GM21576 (cell line): ENCODE data around the gene PAXIP1.
"Not testable (repeated sequence)": the region's sequence is repeated elsewhere in the genome, so short reads cannot be mapped to it uniquely, and the experiment has no call there.

Experiments used
- ATAC-seq: cut with Tn5 transposase; IDR thresholded peaks from one replicate; pipeline ENCODE4 v1.9.1; 2021; ENCODE audit warnings: mild to moderate bottlenecking, moderate library complexity; ENCODE audit not compliant: unreplicated experiment

Gene PAXIP1

DNA sequence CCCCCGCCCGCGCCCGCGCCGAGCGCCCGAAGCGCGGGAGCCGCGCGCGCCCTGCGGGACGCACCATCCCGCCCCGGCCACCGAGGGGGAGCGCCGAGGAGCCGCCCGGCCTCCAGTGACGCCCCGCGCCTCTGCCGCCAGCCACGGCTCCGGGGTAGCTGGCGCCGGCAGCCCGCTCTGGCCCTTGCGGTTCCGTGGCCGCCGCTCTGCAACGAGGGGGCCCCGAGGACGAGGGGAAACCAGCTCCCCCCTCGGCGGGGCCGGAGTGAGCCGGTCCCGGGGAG lies at the start of gene PAXIP1:
TSS of gene PAXIP1 (minus strand) at position 33 of the 284 bp plus-strand sequence. CDS start 195 bp downstream, outside the sequence.
- ATAC-seq, result peak; percentile 53

GRCh38 chr7:155051355-155051754 lies 48.4 kb upstream of the PAXIP1 start:
- ATAC-seq, result no peak

GRCh38 chr7:155048006-155048405 lies 45.1 kb upstream of the PAXIP1 start:
- no peak for ATAC-seq

- ATAC-seq, result no peak
These were observed 40.8 kb upstream of the PAXIP1 start for GRCh38 chr7:155043756-155044155.

DNA sequence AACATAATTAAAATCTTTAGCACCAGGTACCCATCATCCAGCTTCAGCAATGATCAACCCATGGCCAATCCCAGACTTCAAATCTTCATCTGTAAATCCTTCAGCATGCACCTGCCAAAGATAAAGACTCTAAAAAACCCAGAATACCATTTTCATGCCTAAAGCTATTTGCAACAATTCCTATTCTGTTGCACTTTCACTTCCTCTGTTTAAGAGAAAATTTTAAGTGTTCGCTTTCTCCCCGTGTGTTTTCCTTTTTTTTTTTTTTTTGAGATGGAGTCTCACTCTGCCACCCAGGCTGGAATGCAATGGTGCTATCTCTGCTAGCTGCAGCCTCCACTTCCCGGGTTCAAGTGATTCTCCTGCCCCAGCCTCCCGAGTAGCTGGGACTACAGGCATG lies 35.4 kb upstream of the PAXIP1 start:
- no peak for ATAC-seq

DNA sequence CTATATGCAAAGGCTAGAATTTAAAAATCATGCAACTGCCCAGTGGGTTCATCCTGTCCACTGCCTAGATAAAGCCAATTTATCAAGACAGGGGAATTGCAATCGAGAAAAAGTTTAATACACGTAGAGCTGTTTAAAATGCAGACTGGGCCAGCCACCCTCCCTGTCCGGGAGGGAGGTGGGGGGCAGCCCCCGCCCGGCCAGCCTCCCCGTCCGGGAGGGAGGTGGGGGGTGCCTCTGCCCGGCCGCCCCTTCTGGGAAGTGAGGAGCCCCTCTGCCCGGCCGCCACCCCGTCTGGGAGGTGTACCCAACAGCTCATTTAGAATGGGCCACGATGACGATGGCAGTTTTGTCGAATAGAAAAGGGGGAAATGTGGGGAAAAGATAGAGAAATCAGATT lies 31.6 kb upstream of the PAXIP1 start:
- ATAC-seq, result not testable (repeated sequence)

DNA sequence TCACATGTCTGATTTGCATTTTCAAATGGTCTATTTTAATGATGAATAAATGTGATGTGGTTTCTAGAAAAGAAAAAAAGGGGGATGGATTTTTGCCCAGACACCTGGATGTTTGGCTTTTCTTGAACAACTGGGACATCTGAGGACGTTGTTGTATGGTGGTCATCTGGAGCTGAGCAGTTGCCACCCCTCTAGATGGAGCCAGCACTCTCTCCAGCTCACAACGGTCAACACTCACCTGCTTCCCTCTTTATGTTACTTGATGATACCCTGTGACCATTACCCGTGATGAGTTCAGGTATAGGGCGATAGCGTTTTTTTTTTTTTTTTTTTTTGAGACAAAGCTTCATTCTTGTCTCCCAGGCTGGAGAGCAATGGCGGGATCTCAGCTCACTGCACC lies 30.1 kb upstream of the PAXIP1 start:
- no peak for ATAC-seq

- no peak for ATAC-seq
These were observed 25.0 kb upstream of the PAXIP1 start for GRCh38 chr7:155027879-155028278.

DNA sequence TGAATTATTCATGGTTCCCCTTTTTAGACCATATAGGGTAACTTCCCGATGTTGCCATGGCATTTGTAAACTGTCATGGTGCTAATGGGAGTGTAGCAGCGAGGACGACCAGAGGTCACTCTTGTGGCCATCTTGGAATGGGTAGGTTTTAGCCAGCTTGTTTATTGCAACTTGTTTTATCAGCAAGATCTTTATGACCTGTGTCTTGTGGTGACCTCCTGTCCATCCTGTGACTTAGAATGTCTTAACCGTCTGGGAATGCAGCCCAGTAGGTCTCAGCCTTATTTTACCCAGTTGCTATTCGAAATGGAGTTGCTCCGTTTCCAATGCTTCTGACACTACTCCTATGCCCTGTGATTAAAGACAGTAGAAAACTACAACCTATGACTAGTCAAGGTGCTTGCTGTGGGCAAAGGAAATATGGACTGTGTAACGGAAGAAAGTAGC lies 18.8 kb upstream of the PAXIP1 start:
- no peak for ATAC-seq

DNA sequence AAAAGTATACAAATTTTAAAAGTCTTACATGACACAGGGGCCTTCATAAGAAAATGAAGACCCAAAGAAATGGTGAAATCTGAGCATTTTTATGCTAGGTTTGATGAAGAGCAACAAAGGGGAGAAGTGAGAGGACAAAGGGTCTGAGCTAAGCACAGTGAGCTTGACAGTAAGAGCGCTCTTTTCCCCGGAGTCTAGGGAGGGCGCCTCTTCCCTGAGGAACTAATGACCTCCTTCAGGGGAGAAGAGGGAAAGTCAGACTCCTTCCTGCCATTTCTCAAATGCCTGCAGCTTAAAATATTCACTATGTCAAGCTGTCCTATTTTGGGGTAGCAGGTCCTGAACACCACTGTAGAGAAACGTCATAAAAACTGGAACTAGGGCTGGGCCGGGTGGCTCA lies 18.1 kb upstream of the PAXIP1 start:
- ATAC-seq, result no peak

DNA sequence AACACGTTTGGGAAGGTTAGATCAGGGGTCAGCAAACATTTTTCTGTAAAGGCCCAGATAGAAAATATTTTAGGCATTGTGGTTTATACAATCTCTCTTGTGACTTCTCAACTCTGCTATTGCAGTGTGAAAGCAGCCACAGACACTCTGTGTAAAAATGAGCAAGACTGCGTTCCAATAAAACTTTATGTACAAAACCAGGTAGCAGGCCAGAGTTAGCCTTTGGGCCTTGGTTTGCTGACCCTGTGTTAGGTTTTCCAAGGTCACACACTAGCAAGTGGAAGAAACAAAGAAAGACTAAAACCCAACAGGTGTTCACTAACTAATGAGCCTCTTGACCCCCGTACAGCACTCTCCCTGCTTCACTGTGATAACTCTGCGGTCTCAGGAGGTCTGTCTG lies 14.9 kb upstream of the PAXIP1 start:
- no peak for ATAC-seq

GRCh38 chr7:155011086-155011485 lies 8.2 kb upstream of the PAXIP1 start:
- no peak for ATAC-seq

DNA sequence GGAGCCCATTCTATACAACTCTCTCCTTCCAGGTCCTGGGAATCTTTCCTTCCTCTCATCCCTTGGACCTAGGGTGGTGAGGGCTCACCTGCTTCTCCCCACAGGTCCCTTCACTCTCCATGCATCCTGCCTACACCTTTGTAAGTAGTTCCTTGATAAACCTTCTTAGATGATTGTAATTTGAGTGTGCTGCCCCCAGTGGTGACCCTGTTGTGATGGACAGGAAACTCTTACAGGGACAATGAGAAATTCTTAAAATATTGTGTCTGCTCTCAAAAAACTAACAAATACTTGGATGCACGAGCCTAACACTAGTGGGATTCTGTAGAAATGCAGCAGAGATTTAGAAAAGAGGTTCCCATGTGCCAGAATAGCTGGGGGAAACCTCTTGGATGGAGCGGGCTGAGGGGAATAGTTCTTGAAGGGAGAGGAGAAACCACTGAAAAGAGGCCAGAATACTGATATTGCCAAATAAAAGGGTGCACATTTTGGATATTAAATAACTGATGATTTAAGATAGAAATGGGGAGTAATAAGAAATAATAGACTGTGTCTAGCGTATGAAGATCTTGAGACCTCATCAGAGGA lies 6.7 kb upstream of the PAXIP1 start:
- ATAC-seq, result no peak

GRCh38 chr7:155007947-155008346 lies 5.0 kb upstream of the PAXIP1 start:
- ATAC-seq, result no peak

DNA sequence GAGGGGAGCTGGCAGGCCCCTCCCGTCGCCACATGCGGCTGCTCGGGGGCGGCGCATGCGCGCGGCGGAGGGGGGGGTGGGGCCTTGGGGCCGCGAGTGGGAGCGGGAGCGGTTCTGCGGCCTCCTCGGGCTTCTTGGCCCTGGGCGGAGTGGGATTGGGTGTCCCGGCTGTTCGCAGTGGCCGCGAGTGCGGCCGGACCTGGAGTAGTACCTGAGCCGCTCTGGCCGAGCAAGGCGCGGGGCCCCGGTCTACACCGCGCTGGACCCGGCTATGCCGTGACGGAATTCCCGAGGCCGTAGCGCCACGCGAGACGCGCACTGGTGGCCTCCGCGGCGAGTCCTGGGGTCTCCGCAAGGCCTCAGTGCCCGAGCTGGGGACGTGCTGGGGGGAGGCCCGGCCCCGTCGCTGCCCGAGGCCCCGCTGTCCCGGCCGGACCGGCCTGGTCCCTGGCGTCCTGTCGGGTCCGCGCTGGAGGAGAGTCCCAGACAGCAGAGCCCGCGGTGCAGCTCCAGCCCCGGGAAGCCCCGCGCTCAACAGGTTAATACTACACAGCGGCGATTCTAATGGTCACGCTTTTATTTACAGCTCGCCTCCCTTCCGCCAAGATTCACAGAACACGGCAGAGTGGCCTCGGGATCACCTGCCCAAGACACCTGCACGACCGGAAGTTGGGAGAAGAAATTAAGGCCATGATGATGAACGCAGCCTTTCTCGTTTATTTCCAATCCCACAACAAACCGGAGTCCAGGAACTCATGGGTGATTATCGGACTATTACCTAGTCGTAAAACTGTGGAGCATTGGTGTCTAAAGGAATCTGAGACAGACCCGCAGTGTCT lies 671 bp upstream of the PAXIP1 start:
- peak; percentile 63 for ATAC-seq

- ATAC-seq, result peak; percentile 36
These were observed 373 bp downstream of the PAXIP1 start for GRCh38 chr7:155002411-155003091.

DNA sequence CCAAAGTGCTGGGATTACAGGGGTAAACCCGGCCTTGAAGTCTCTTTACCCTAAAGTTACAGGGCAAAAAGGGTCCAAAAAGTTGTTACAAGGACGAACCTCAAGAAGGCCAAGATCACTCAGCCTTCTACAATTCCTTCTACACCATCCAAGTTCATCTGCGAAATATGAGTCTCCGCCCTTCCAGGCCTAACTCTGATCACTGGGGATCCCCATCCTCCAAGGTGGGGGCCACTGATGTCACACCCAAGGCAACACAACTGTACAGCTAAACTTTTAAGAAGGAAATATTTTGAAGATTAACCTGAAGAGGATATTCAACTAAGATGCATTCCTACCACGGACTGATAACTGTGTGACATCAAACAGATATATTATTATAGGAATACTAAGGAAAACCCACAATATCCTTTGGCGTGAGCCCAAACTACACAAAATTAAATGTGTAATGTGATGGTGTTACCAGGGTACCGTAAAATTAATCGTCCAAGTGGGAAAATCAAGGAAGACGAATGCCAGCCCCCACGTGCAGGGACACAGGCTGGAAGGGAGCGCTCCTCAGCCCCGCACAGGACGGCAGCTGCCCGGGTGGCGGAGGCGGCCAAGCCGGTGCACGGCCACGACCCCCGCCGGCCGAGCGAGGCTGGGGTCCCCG lies 1.0 kb downstream of the PAXIP1 start:
- ATAC-seq, result peak; percentile 13

- no peak for ATAC-seq
These were observed 2.1 kb downstream of the PAXIP1 start for GRCh38 chr7:155000795-155001194.

DNA sequence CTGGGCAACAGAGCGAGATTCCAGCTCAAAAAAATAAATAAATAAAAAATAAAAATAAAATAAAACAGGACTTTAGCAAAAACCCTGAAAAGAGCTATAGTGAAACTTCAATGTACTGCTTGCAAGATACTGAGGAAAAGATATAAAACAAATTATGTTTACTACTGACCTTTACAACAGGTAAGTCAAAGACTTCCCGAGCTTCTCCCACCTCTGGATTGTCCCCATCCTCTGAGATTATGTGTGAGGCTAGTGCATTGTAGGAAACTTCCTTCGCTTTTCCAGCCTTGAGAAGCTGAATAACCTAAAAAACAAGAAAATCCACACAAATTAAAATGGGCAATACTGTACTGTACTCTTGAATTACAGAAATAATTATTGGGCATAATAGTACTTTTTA lies 4.4 kb downstream of the PAXIP1 start:
- no peak for ATAC-seq

- ATAC-seq, result no peak
These were observed 5.0 kb downstream of the PAXIP1 start for GRCh38 chr7:154997840-154998370.

DNA sequence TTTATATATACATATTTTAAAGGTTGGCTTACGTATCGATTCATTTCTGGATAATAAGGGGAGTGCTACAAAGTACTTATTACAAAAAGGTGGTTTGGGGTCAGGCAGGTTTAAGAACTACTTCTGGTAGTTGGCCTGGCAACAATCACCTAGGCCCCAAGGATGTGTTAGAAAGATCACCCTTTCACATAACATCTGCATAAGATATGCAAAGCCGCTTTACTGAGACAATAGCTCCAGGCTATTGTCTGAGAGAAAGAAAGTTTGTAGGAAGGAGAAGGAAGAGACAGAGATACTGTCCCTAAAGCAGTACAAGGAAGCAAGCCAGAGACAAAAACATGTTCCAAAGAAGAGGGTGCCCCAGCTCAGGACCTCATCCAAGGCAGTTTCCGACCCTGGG lies 6.2 kb downstream of the PAXIP1 start:
- ATAC-seq, result no peak
